Measurements from ENCODE around the gene DNAAF5.

DNAAF5 gene

DNA sequence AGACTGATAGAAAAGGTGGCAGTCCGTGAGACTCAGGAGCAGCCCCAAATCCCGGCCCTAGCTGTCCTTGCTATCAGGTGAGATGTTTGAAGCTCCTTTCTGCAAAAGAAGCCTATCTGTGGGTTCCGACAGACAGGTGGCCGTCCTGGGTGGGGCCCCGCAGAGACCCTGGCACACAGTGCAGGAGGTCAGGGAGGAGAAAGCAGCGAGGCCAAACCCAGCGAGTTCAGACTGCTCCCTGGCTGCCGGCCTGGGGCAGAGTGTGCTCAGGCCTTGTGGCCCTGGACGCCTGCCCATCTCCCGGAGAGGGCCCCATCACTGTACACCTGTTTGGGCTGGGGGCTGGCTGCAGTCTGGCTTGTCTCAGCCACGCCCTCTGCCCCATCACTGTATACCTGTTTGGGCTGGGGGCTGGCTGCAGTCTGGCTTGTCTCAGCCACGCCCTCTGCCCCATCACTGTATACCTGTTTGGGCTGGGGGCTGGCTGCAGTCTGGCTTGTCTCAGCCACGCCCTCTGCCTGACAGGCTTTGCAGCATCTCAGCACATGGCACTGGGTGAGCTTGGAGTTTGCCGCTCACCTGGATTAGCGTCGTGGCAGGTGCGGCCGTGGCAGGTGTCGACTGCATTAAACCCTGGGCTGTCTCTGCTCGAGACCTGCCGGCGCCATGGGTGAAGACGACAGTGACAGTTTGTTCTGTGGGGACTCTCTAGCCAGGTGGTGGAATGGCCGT, 12.4 kb downstream of the DNAAF5 start:
- TF ChIP-seq RAD21 (IDR thresholded peaks at IDR 0.05; ENCODE audit: low read depth) (no peak), USF1 (IDR thresholded peaks at IDR 0.05) (no peak), TCF12 (IDR thresholded peaks at IDR 0.05; ENCODE audit: low read depth) (no peak), CREB1 (IDR thresholded peaks at IDR 0.05; ENCODE audit: low read depth) (no peak), EGR1 (IDR thresholded peaks at IDR 0.05) (no peak), YY1 (IDR thresholded peaks at IDR 0.05; ENCODE audit: low read depth) (no peak), ZBTB7A (IDR thresholded peaks at IDR 0.05; ENCODE audit: low read depth) (no peak), NFIC (IDR thresholded peaks at IDR 0.05) (no peak), FOXM1 (IDR thresholded peaks at IDR 0.05; ENCODE audit: borderline replicate concordance, low read depth) (no peak)
- TF ChIP-seq, protein P1, sequence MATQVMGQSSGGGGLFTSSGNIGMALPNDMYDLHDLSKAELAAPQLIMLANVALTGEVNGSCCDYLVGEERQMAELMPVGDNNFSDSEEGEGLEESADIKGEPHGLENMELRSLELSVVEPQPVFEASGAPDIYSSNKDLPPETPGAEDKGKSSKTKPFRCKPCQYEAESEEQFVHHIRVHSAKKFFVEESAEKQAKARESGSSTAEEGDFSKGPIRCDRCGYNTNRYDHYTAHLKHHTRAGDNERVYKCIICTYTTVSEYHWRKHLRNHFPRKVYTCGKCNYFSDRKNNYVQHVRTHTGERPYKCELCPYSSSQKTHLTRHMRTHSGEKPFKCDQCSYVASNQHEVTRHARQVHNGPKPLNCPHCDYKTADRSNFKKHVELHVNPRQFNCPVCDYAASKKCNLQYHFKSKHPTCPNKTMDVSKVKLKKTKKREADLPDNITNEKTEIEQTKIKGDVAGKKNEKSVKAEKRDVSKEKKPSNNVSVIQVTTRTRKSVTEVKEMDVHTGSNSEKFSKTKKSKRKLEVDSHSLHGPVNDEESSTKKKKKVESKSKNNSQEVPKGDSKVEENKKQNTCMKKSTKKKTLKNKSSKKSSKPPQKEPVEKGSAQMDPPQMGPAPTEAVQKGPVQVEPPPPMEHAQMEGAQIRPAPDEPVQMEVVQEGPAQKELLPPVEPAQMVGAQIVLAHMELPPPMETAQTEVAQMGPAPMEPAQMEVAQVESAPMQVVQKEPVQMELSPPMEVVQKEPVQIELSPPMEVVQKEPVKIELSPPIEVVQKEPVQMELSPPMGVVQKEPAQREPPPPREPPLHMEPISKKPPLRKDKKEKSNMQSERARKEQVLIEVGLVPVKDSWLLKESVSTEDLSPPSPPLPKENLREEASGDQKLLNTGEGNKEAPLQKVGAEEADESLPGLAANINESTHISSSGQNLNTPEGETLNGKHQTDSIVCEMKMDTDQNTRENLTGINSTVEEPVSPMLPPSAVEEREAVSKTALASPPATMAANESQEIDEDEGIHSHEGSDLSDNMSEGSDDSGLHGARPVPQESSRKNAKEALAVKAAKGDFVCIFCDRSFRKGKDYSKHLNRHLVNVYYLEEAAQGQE (IDR thresholded peaks at IDR 0.05; ENCODE audit: low read depth) = no peak

GRCh38 chr7:739455-739982, 13.0 kb downstream of the DNAAF5 start:
- TF ChIP-seq TEAD4 (IDR thresholded peaks at IDR 0.05) (no peak), ZBTB7A (IDR thresholded peaks at IDR 0.05; ENCODE audit: low read depth) (no peak), TCF12 (IDR thresholded peaks at IDR 0.05; ENCODE audit: low read depth) (no peak), EP300 (IDR thresholded peaks at IDR 0.05; ENCODE audit: borderline replicate concordance) (no peak), CEBPB (IDR thresholded peaks at IDR 0.05) (no peak), RAD21 (IDR thresholded peaks at IDR 0.05; ENCODE audit: low read depth) (no peak), CREB1 (IDR thresholded peaks at IDR 0.05; ENCODE audit: low read depth) (no peak), FOXM1 (IDR thresholded peaks at IDR 0.05; ENCODE audit: borderline replicate concordance, low read depth) (no peak), TAF1 (IDR thresholded peaks at IDR 0.05; ENCODE audit: low read depth) (no peak), NFIC (IDR thresholded peaks at IDR 0.05) (no peak), EGR1 (IDR thresholded peaks at IDR 0.05) (no peak), USF1 (IDR thresholded peaks at IDR 0.05) (no peak), YY1 (IDR thresholded peaks at IDR 0.05; ENCODE audit: low read depth) (no peak)
- TF ChIP-seq, protein P1 (IDR thresholded peaks at IDR 0.05; ENCODE audit: low read depth) = no peak
- TF ChIP-seq, protein P2, sequence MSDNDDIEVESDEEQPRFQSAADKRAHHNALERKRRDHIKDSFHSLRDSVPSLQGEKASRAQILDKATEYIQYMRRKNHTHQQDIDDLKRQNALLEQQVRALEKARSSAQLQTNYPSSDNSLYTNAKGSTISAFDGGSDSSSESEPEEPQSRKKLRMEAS (IDR thresholded peaks at IDR 0.05) = no peak

DNA sequence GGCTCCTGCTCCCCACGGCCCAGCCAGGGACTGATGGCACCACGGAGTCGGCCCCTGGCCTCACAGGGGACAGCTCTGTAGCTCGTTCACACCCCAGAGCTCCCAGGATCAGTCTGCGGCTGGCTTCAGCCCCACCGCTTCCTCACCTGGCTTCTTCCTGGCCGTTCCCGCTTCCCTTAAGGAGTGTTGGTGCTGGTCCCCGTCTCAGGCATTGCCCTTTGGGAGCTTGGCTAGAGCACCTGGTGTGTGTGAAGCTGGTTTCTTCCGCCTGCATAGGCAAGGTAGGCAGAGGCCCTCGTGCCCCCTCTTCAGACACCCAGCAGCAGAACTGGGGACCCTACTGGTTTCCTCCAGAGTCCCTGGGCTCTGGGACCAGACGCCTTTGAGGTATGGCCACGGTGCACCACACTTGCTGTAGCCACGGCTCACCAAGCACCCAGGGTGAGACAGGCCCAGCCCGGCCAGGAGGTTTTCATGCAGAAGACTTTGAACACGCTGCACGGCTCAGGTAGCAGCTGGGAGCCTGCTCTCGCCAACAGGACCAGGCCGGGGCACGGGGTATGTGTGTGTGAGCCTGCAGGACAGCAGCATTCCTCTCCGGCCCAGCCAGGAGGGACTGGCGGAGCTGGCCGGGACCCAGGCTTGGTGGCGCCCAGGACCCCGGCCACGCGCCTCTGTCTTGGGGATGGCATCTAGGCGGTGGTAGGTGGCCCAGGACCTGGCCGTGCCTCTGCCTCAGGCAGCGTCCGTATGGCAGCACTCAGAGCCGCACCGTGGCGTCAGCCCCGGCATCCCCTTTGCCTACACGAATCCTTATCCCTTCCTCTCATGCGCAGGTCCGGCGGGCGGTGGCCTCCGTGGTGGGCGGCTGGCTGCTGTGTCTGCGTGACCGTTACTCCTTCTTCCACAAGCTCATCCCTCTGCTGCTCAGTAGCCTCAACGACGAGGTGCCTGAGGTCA, 13.8 kb downstream of the DNAAF5 start:
- TF ChIP-seq, protein P2 (IDR thresholded peaks at IDR 0.05) = no peak
- TF ChIP-seq YY1 (IDR thresholded peaks at IDR 0.05; ENCODE audit: low read depth) (no peak), CEBPB (IDR thresholded peaks at IDR 0.05) (no peak), RAD21 (IDR thresholded peaks at IDR 0.05; ENCODE audit: low read depth) (no peak), ZBTB7A (IDR thresholded peaks at IDR 0.05; ENCODE audit: low read depth) (no peak), EGR1 (IDR thresholded peaks at IDR 0.05) (no peak), CREB1 (IDR thresholded peaks at IDR 0.05; ENCODE audit: low read depth) (no peak), USF1 (IDR thresholded peaks at IDR 0.05) (no peak), FOXM1 (IDR thresholded peaks at IDR 0.05; ENCODE audit: borderline replicate concordance, low read depth) (no peak), TCF12 (IDR thresholded peaks at IDR 0.05; ENCODE audit: low read depth) (no peak), TAF1 (IDR thresholded peaks at IDR 0.05; ENCODE audit: low read depth) (no peak), NFIC (IDR thresholded peaks at IDR 0.05) (no peak), EP300 (IDR thresholded peaks at IDR 0.05; ENCODE audit: borderline replicate concordance) (no peak), TEAD4 (IDR thresholded peaks at IDR 0.05) (no peak)
- TF ChIP-seq, protein P1 (IDR thresholded peaks at IDR 0.05; ENCODE audit: low read depth) = no peak
